A549 treated with AZD9567 at 1 μM for 4 hours (cell line): ENCODE measurements around the gene BRCC3. TPM values are rescaled to one million over a fixed set of nuclear protein-coding genes. Genes with fewer than 3 reads are reported as not detected.

Experiments used
- total RNA-seq: library from RNA; stranded (reverse); fragments of 200-300 nt; extraction: Qiagen RNA extraction; gene quantifications from 5 replicates; pipeline ENCODE4 v1.2.3, GENCODE V29; 2022; ENCODE audit not compliant: insufficient read depth

The BRCC3 gene
- 23.1 to 29.5 TPM (median 27.2 TPM) in 5 replicates for total RNA-seq

GRCh38 chrX:155070975-155071693 lies at the start of gene BRCC3, which contains the start of the genes CMC4 and MTCP1:
TSS of gene BRCC3 (plus strand) at chrX:155071508. CDS start at chrX:155071528, 20 bp downstream.
TSS of gene CMC4 (minus strand) at chrX:155071136. CDS start at chrX:155064023, 7,113 bp downstream.
TSS of gene MTCP1 (minus strand) at chrX:155071136. CDS start at chrX:155066010, 5,126 bp downstream.

GRCh38 chrX:155022585-155022984 lies 48.7 kb upstream of the BRCC3 start, which contains the start of gene F8:
TSS of gene F8 (minus strand) at chrX:155022723. CDS start at chrX:155022552, 171 bp downstream.

GRCh38 chrX:155026727-155027508 lies 44.4 kb upstream of the BRCC3 start, which contains the start of gene FUNDC2:
TSS of gene FUNDC2 (plus strand) at chrX:155026844. CDS start at chrX:155026939, 95 bp downstream.

Other genes starting within 250 kb of the BRCC3 start
- gene SMIM9, start 236.8 kb upstream of the BRCC3 start, total RNA-seq: not detected in 5 replicates
- gene F8A1, start 185.2 kb upstream of the BRCC3 start, total RNA-seq: 53.8 to 109 TPM (median 93.0 TPM) in 5 replicates
- gene F8, start 48.8 kb upstream of the BRCC3 start, total RNA-seq: 3.5 to 4.5 TPM (median 4.2 TPM) in 5 replicates
- gene FUNDC2, start 44.7 kb upstream of the BRCC3 start, total RNA-seq: 67.1 to 117 TPM (median 113 TPM) in 5 replicates
- gene CMC4, start 372 bp upstream of the BRCC3 start, total RNA-seq: 11.9 to 15.4 TPM (median 14.3 TPM) in 5 replicates
- gene MTCP1, start 372 bp upstream of the BRCC3 start, total RNA-seq: 19.9 to 35.3 TPM (median 20.7 TPM) in 5 replicates
- 50.5 to 61.8 TPM (median 51.0 TPM) in 5 replicates for gene VBP1, start 145.0 kb downstream of the BRCC3 start, total RNA-seq
- 0.57 to 1.3 TPM (median 0.72 TPM) in 5 replicates for gene RAB39B, start 193.0 kb downstream of the BRCC3 start, total RNA-seq